Mammary epithelial cell (primary cell): ENCODE results near the gene ELMO3.

Experiments
- CTCF ChIP-seq, 2 donors: IDR thresholded peaks in 1 of 2; conservative IDR thresholded peaks in 1 of 2; 2 replicates each; pipeline ENCODE4 v1.5.1; 2011 to 2012; ENCODE audit warnings: inconsistent platforms in 2 of 2, low read length in 2 of 2, mild to moderate bottlenecking in 2 of 2, control low read depth in 1 of 2, low read depth in 1 of 2; ENCODE audit not compliant: insufficient read depth in 1 of 2; ENCODE audit errors: extremely low read depth in 1 of 2
- EZH2 ChIP-seq: IDR thresholded peaks from 2 replicates; pipeline ENCODE4 v1.6.1; 2012; ENCODE audit warnings: low read length, inconsistent platforms, borderline replicate concordance

- no peak for TF ChIP-seq CTCF (conservative IDR thresholded peaks at IDR 0.05 in 1 of 2, IDR thresholded peaks at IDR 0.05 in 1 of 2; ENCODE audit: extremely low read depth in 1 of 2, insufficient read depth in 1 of 2, low read depth in 1 of 2, low read length in 2 of 2)
- no peak for TF ChIP-seq EZH2
Observed at GRCh38 chr16:67170949-67171649, 27.8 kb upstream of the ELMO3 start.
